GM20000 (cell line): ENCODE results near the gene MPPED1.

Source experiments
- DNase-seq: peaks from one replicate; pipeline ENCODE4 v3.0.0; 2012; ENCODE audit warnings: low spot score
- CTCF ChIP-seq: IDR thresholded peaks from 2 replicates; pipeline ENCODE4 v1.5.1; 2012; ENCODE audit warnings: mild to moderate bottlenecking, control low read depth; ENCODE audit errors: extremely low read depth, missing control alignments

Gene MPPED1

GRCh38 chr22:43509337-43509736 is 97.5 kb downstream of the MPPED1 start:
- DNase-seq: no peak
- TF ChIP-seq CTCF: no peak

GRCh38 chr22:43510281-43511070 is 98.7 kb downstream of the MPPED1 start:
- no peak for TF ChIP-seq CTCF
- DNase-seq: no peak

- DNase-seq: no peak
Observed at GRCh38 chr22:43511276-43511910, 99.6 kb downstream of the MPPED1 start.

GRCh38 chr22:43512279-43512678 is 100.5 kb downstream of the MPPED1 start:
- no peak for TF ChIP-seq CTCF
- no peak for DNase-seq

More at GRCh38 chr22:43511276-43511910, 99.6 kb downstream of the MPPED1 start:
- TF ChIP-seq CTCF: no peak

GRCh38 chr22:43514476-43515157 is 102.8 kb downstream of the MPPED1 start:
- no peak for TF ChIP-seq CTCF
- DNase-seq: no peak

- TF ChIP-seq CTCF: no peak
- DNase-seq: no peak
Observed at GRCh38 chr22:43515411-43515810, 103.6 kb downstream of the MPPED1 start.

- no peak for DNase-seq
- no peak for TF ChIP-seq CTCF
Observed at GRCh38 chr22:43515902-43516301, 104.1 kb downstream of the MPPED1 start.
